ENCODE measurements around the gene ENKD1. TPM values are rescaled to one million over a fixed set of nuclear protein-coding genes. Genes with fewer than 3 reads are reported as not detected.

ENKD1 gene
- total RNA-seq, 2 donors from 2014 or later: 20.6 to 29.1 TPM

- intact Hi-C loops (cut with DNase I): no loop called here
Observed at GRCh38 chr16:67657017-67657608, 9.4 kb downstream of the ENKD1 start.

GRCh38 chr16:67656344-67657016 is 10.1 kb downstream of the ENKD1 start:
- intact Hi-C loops (cut with DNase I): no loop called here
- TF ChIP-seq POLR2A (IDR thresholded peaks at IDR 0.05) (no peak), POLR2AphosphoS5 (IDR thresholded peaks at IDR 0.05) (no peak), CTCF (IDR thresholded peaks at IDR 0.05) (no peak)
- Histone ChIP-seq H3K36me3 (no peaks in the 10 kb centered on the region), H3K4me3 (no peak overlapping the region), H3K27me3 (replicated peaks; ENCODE audit: insufficient read depth) (no peaks in the 10 kb centered on the region), H3K27ac (no peak overlapping the region), H3K9me3 (no peaks in the 10 kb centered on the region), H3K4me1 (replicated peaks) (peaks cover 4% of the 10 kb centered on the region)
- no peak for DNase-seq (ENCODE audit: low spot score)
- 85% methylated on average over 9 of the region's 9 CpGs for WGBS

More at GRCh38 chr16:67657017-67657608, 9.4 kb downstream of the ENKD1 start:
- DNase-seq (ENCODE audit: low spot score): no peak
- 88% methylated on average over 16 of the region's 16 CpGs for WGBS
- Histone ChIP-seq H3K27me3 (replicated peaks; ENCODE audit: insufficient read depth) (no peaks in the 10 kb centered on the region), H3K9me3 (no peaks in the 10 kb centered on the region), H3K27ac (no peak overlapping the region), H3K36me3 (no peaks in the 10 kb centered on the region), H3K4me3 (no peak overlapping the region), H3K4me1 (replicated peaks) (peaks cover 4% of the 10 kb centered on the region)
- TF ChIP-seq POLR2AphosphoS5 (IDR thresholded peaks at IDR 0.05) (no peak), CTCF (IDR thresholded peaks at IDR 0.05) (no peak), POLR2A (IDR thresholded peaks at IDR 0.05) (no peak)

- H3K27ac ChIP-seq: no peak overlapping the region
- H3K9me3 ChIP-seq: no peaks in the 10 kb centered on the region
- no peaks in the 10 kb centered on the region for H3K36me3 ChIP-seq
- H3K4me3 ChIP-seq: no peak overlapping the region
- no peak for DNase-seq (ENCODE audit: low spot score)
- 77% methylated on average over 4 of the region's 4 CpGs for WGBS
- no peaks in the 10 kb centered on the region for H3K27me3 ChIP-seq (replicated peaks; ENCODE audit: insufficient read depth)
- no peaks in the 10 kb centered on the region for H3K4me1 ChIP-seq (replicated peaks)
- intact Hi-C loops (cut with DNase I): no loop called here
- TF ChIP-seq POLR2AphosphoS5 (IDR thresholded peaks at IDR 0.05) (no peak), POLR2A (IDR thresholded peaks at IDR 0.05) (no peak)
Observed at GRCh38 chr16:67655363-67655762, 11.2 kb downstream of the ENKD1 start.

- Histone ChIP-seq H3K27ac (no peak overlapping the region), H3K4me1 (replicated peaks) (no peaks in the 10 kb centered on the region), H3K36me3 (no peaks in the 10 kb centered on the region), H3K9me3 (no peaks in the 10 kb centered on the region), H3K4me3 (no peak overlapping the region), H3K27me3 (replicated peaks; ENCODE audit: insufficient read depth) (no peaks in the 10 kb centered on the region)
- DNase-seq (ENCODE audit: low spot score): no peak
- intact Hi-C loops (cut with DNase I): no loop called here
- 41% methylated on average over 29 of the region's 30 CpGs for WGBS
- TF ChIP-seq CTCF (IDR thresholded peaks at IDR 0.05): no peak
- no peak for TF ChIP-seq POLR2AphosphoS5 (IDR thresholded peaks at IDR 0.05)
- TF ChIP-seq POLR2A (IDR thresholded peaks at IDR 0.05): no peak
Observed at GRCh38 chr16:67654403-67654911, 12.1 kb downstream of the ENKD1 start.

- no peak for DNase-seq (ENCODE audit: low spot score)
- intact Hi-C loops (cut with DNase I): no loop called here
- Histone ChIP-seq H3K4me1 (replicated peaks) (no peaks in the 10 kb centered on the region), H3K9me3 (no peaks in the 10 kb centered on the region), H3K36me3 (no peaks in the 10 kb centered on the region), H3K27me3 (replicated peaks; ENCODE audit: insufficient read depth) (peaks cover 3% of the 10 kb centered on the region), H3K27ac (no peak overlapping the region), H3K4me3 (peak overlapping the region in 1 of 2 donors; percentile 35)
- 28% methylated on average over 22 of the region's 25 CpGs for WGBS
- TF ChIP-seq POLR2AphosphoS5 (IDR thresholded peaks at IDR 0.05): no peak
- no peak for TF ChIP-seq CTCF (IDR thresholded peaks at IDR 0.05)
- TF ChIP-seq POLR2A (IDR thresholded peaks at IDR 0.05): no peak
Observed at GRCh38 chr16:67653789-67654402, 12.7 kb downstream of the ENKD1 start.

Data from prostate gland (tissue), 2 donors.